Fibroblast of villous mesenchyme (primary cell): ENCODE measurements around the gene LRP1B. TPM values are rescaled to one million over a fixed set of nuclear protein-coding genes. Genes with fewer than 3 reads are reported as not detected.

Source experiments
- DNase-seq: peaks from one replicate; pipeline ENCODE4 v3.0.0-alpha.2; 2010; ENCODE audit warnings: low read depth
- H3K4me3 ChIP-seq: 2 replicates; pipeline ENCODE4 v1.5.1; 2011; ENCODE audit warnings: low read depth, mild to moderate bottlenecking, low read length
- CTCF ChIP-seq: IDR thresholded peaks from 2 replicates; pipeline ENCODE4 v1.5.1; 2012; ENCODE audit warnings: low read depth, mild to moderate bottlenecking, low read length; ENCODE audit not compliant: insufficient read depth
- small RNA-seq: library from RNA; depleted of rRNA; stranded (forward); fragments of <200 nt; gene quantifications from one replicate; pipeline ENCODE3, GENCODE V24; 2012
- total RNA-seq: library from RNA; depleted of rRNA; stranded (reverse); fragments of >200 nt; gene quantifications from 2 replicates; pipeline ENCODE4 v1.2.3, GENCODE V29; 2012

The LRP1B gene
- total RNA-seq, 1 donor = 2.2 TPM

- no peak for DNase-seq
- H3K4me3 ChIP-seq = no peak overlapping the region
- no peak for TF ChIP-seq CTCF
Measured at GRCh38 chr2:140183056-140183765, 1947.6 kb downstream of the LRP1B start.

Small RNA genes within 50 kb of the gene (small RNA-seq; reads per million reads assigned to genes)
- not detected for gene AC068287.1
- gene MTCO1P44 = not detected
- gene RF00019 = not detected
- not detected for gene RF02271
- not detected for gene RNU6-904P
